Measurements from ENCODE around the gene CPEB4.

DNA sequence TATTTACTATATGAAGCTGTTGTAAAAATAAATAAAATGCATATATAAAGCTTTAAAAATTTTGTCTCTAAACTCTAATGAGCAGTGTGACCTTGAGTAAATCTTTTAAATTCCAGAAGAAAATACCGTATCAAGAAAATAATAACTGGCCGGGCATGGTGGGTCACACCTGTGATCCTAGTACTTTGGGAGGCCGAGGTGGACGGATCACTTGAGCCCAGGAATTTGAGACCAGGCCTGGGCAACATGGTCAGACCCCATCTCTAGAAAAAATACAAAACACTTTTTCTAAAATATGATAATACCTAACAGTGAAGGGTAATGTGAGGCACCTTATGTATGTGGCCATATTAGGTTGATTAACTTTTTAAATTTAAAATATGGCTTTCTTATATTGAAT is 8.5 kb downstream of the CPEB4 start:
- no peak for TF ChIP-seq GATA2 (IDR thresholded peaks at IDR 0.05; ENCODE audit: low read depth, low read length)
- TF ChIP-seq GATA3 (IDR thresholded peaks at IDR 0.05; ENCODE audit: low read depth, low read length), result no peak

Measured in SH-SY5Y (cell line).